Right cardiac atrium (tissue), 5 donors: ENCODE results near the gene FRMD1. TPM values are rescaled to one million over a fixed set of nuclear protein-coding genes. Genes with fewer than 3 reads are reported as not detected.

ENCODE experiments used
- ATAC-seq, 2 donors: fragments of 200-7000 bp; cut with Tn5 transposase; one replicate each; pipeline versions ENCODE4 v1.8.0 to v1.9.1; 2020; ENCODE audit warnings: moderate library complexity in 2 of 2, mild to moderate bottlenecking in 1 of 2
- DNase-seq, 3 donors: peaks; one replicate each; pipeline ENCODE4 v3.0.0-alpha.2; 2020
- H3K27ac ChIP-seq: one replicate; pipeline ENCODE4 v1.5.1; 2013; ENCODE audit warnings: mild to moderate bottlenecking, low read length, control low read depth, moderate library complexity
- H3K27me3 ChIP-seq: one replicate; pipeline ENCODE4 v1.6.1; 2013; ENCODE audit not compliant: control insufficient read depth, insufficient read depth
- H3K4me1 ChIP-seq: one replicate; pipeline ENCODE4 v1.6.1; 2013; ENCODE audit warnings: low read length; ENCODE audit not compliant: control insufficient read depth, insufficient read depth
- H3K4me3 ChIP-seq: one replicate; pipeline ENCODE4 v1.5.1; 2013; ENCODE audit warnings: low read length, control low read depth
- H3K9me3 ChIP-seq: one replicate; pipeline ENCODE4 v1.6.1; 2013; ENCODE audit warnings: low read length; ENCODE audit not compliant: control insufficient read depth
- WGBS: extraction: QIAGEN DNeasy Blood & Tissue Kit; methylation state at CpG from one replicate; pipeline ENCODE4 v1.1.7; 2013; 5-methylcytosine and 5-hydroxymethylcytosine counted together
- intact Hi-C, 4 donors: fragments of 100-400 bp; cut with DNase I; formaldehyde crosslinking; loops; one replicate each; pipeline versions ENCODE4 v1.11.0 to v1.14.0; 2022 to 2023
- polyA plus RNA-seq: library from polyadenylated mRNA; stranded (reverse); fragments of 200-250 nt; gene quantifications from one replicate; pipeline ENCODE4 v1.2.3, GENCODE V29; 2013
- total RNA-seq, 4 donors: library from RNA; stranded (reverse); fragmentation: NEBNext Ultra II Directional; extraction: Animal tissue kit (Norgen Biotek cat#: 25700); gene quantifications; one replicate each; pipeline ENCODE4 v1.2.1, GENCODE V29; 2021
- donor health status: healthy with polysubstance abuse.
- donor health status: DM: no; HTN: yes; CAD: no.
- donor health status: DM: no; HTN: no; CAD: no.
- donor health status: DM: no; HTN: yes; CAD: no; lungs with severe emphysema.
- donor health status: DM: yes; HTN: yes; CAD: no.

Gene FRMD1
- total and polyA plus RNA-seq, 5 donors, result 0.07 to 0.31 TPM; not detected in 3

GRCh38 chr6:168005796-168006195, 73.2 kb downstream of the FRMD1 start:
- Histone ChIP-seq H3K27ac (no peak overlapping the region), H3K9me3 (no peaks in the 10 kb centered on the region), H3K4me3 (no peak overlapping the region), H3K27me3 (no peaks in the 10 kb centered on the region), H3K4me1 (no peaks in the 10 kb centered on the region)
- DNase-seq (no peak), ATAC-seq (no peak)
- 93% methylated on average over 6 of the region's 6 CpGs for WGBS
- intact Hi-C loops, result no loop called here

GRCh38 chr6:168004945-168005344, 74.1 kb downstream of the FRMD1 start:
- Histone ChIP-seq H3K9me3 (no peaks in the 10 kb centered on the region), H3K4me3 (no peak overlapping the region), H3K27ac (no peak overlapping the region), H3K4me1 (no peaks in the 10 kb centered on the region), H3K27me3 (no peaks in the 10 kb centered on the region)
- 92% methylated on average over 11 of the region's 11 CpGs for WGBS
- DNase-seq, result no peak
- intact Hi-C loops, result no loop called here
- no peak for ATAC-seq

- Histone ChIP-seq H3K4me1 (no peaks in the 10 kb centered on the region), H3K27ac (no peak overlapping the region), H3K9me3 (no peaks in the 10 kb centered on the region), H3K27me3 (no peaks in the 10 kb centered on the region), H3K4me3 (no peak overlapping the region)
- DNase-seq (no peak), ATAC-seq (no peak)
- WGBS, result 61% methylated on average over 7 of the region's 7 CpGs
- intact Hi-C loops, result no loop called here
These were observed 75.0 kb downstream of the FRMD1 start for GRCh38 chr6:168004023-168004422.

Other genes with a start within 250 kb of the FRMD1 start
- gene KIF25, start 81.5 kb downstream of the FRMD1 start, total RNA-seq, result under 1 TPM in 1 of 4 donors, not detected in 3; 0.29 TPM
- gene KIF25, start 81.5 kb downstream of the FRMD1 start, polyA plus RNA-seq, result 0.25 TPM
- gene DACT2, start 240.6 kb upstream of the FRMD1 start, total RNA-seq, result 1 to 10 TPM; 1.6 to 2.4 (median 2.1) TPM
- gene DACT2, start 240.6 kb upstream of the FRMD1 start, polyA plus RNA-seq, result 1.4 TPM